Osteocyte (in vitro differentiated cells): Measurements from ENCODE around the gene PIK3R3. TPM values are rescaled to one million over a fixed set of nuclear protein-coding genes. Genes with fewer than 3 reads are reported as not detected.

Experiments
- DNase-seq: peaks from one replicate; pipeline ENCODE4 v3.0.0; 2021; ENCODE audit warnings: mixed read lengths; ENCODE audit not compliant: unreplicated experiment; ENCODE audit errors: extremely low spot score
- H3K27ac Mint-ChIP-seq: one replicate; pipeline ENCODE4 v1.8.0; 2021; ENCODE audit warnings: mild to moderate bottlenecking, mixed read lengths; ENCODE audit not compliant: unreplicated experiment
- H3K27me3 Mint-ChIP-seq: one replicate; pipeline ENCODE4 v1.8.0; 2021; ENCODE audit warnings: mixed read lengths; ENCODE audit not compliant: unreplicated experiment
- H3K36me3 Mint-ChIP-seq: one replicate; pipeline ENCODE4 v1.8.0; 2021; ENCODE audit warnings: mixed read lengths; ENCODE audit not compliant: unreplicated experiment
- H3K4me1 Mint-ChIP-seq: one replicate; pipeline ENCODE4 v1.8.0; 2021; ENCODE audit warnings: mixed read lengths; ENCODE audit not compliant: unreplicated experiment
- H3K4me3 Mint-ChIP-seq: one replicate; pipeline ENCODE4 v1.8.0; 2021; ENCODE audit warnings: mild to moderate bottlenecking, moderate library complexity, mixed read lengths; ENCODE audit not compliant: unreplicated experiment
- H3K9me3 Mint-ChIP-seq: one replicate; pipeline ENCODE4 v1.8.0; 2021; ENCODE audit warnings: mixed read lengths; ENCODE audit not compliant: unreplicated experiment
- CTCF ChIP-seq: fragments of 200-600 bp; sonication (generic); IDR thresholded peaks from 2 replicates; pipeline ENCODE4 v1.5.0; 2021; ENCODE audit warnings: antibody characterized with exemption, mild to moderate bottlenecking, moderate library complexity
- total RNA-seq: library from RNA; stranded (reverse); gene quantifications from 2 replicates; pipeline ENCODE4 v1.2.1, GENCODE V29; 2021

The PIK3R3 gene
- total RNA-seq, 1 donor from 2014 or later = 33.2 TPM

DNA sequence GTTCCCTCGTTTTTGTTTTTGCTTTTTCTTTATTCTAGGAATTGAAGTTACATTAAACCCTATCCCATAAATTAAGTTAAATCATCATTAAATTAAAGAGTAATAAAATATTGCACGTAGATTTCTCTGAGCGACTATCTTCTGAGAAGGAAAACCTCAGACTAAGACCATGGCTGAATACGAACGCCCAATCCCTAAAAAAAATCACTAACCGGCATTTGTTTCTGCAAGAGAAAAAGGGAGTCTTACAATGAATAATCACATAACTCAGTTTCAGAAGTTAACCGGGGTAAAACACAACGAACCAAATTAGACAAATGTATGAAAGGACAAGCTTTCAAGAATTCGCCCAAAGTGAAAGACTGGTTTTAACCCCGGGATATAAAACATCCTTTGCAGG lies 1.3 kb downstream of the PIK3R3 start:
- Mint-ChIP-seq H3K27me3 (no peaks in the 10 kb centered on the region), H3K27ac (peak overlapping the region; percentile 100), H3K36me3 (no peaks in the 10 kb centered on the region), H3K4me1 (peaks cover 52% of the 10 kb centered on the region), H3K4me3 (peak overlapping the region; percentile 92), H3K9me3 (no peaks in the 10 kb centered on the region)
- TF ChIP-seq CTCF = no peak
- no peak for DNase-seq

GRCh38 chr1:46130606-46131005 lies 1.8 kb downstream of the PIK3R3 start:
- no peak for DNase-seq
- H3K27me3 Mint-ChIP-seq = no peaks in the 10 kb centered on the region
- no peak for TF ChIP-seq CTCF
- H3K27ac Mint-ChIP-seq = peak overlapping the region; percentile 100
- H3K4me3 Mint-ChIP-seq = peak overlapping the region; percentile 92
- no peaks in the 10 kb centered on the region for H3K36me3 Mint-ChIP-seq
- H3K4me1 Mint-ChIP-seq = peaks cover 53% of the 10 kb centered on the region
- H3K9me3 Mint-ChIP-seq = no peaks in the 10 kb centered on the region

DNA sequence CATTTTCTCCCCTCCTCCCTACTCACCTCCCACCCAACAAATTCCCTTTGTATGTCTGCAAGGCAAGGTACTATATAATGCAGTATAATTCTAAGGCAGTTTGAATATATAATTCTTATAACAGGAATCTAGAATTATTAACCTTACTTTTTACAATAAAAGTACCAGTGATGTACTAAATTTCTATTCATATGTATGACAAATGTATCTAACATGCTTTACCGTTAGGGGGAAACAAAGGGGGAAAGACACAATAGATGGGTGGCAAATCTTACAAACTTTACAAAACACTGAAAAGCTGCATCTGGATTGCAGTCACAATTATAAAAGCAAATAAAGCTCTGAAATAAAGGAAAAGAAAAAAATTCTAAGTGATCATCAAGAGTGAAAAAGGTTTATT lies 2.3 kb downstream of the PIK3R3 start:
- H3K36me3 Mint-ChIP-seq = no peaks in the 10 kb centered on the region
- peak overlapping the region; percentile 100 for H3K27ac Mint-ChIP-seq
- TF ChIP-seq CTCF = no peak
- H3K9me3 Mint-ChIP-seq = no peaks in the 10 kb centered on the region
- no peaks in the 10 kb centered on the region for H3K27me3 Mint-ChIP-seq
- H3K4me1 Mint-ChIP-seq = peaks cover 48% of the 10 kb centered on the region
- H3K4me3 Mint-ChIP-seq = peak overlapping the region; percentile 92
- DNase-seq = no peak

DNA sequence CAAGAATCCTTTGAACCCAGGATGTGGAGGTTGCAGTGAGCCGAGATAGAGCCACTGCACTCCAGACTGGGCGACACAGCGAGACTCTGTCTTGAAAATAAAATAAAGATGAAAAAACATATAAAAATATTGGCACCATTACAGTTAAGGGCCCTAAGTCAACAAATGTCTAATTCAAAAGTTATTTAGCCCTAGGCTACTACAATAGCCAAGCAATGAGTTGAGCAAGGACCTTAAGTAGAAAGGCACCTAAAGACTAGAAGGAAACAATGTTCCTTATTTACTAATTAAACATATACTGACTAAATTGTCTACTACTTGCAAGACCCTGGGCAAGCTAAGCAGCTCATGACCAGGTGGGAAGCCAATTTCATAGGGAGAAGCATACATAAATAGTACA lies 4.1 kb downstream of the PIK3R3 start:
- Mint-ChIP-seq H3K27ac (peak overlapping the region; percentile 63), H3K4me1 (peaks cover 31% of the 10 kb centered on the region), H3K36me3 (no peaks in the 10 kb centered on the region), H3K4me3 (peak overlapping the region; percentile 92), H3K9me3 (no peaks in the 10 kb centered on the region), H3K27me3 (no peaks in the 10 kb centered on the region)
- no peak for TF ChIP-seq CTCF
- DNase-seq = no peak

DNA sequence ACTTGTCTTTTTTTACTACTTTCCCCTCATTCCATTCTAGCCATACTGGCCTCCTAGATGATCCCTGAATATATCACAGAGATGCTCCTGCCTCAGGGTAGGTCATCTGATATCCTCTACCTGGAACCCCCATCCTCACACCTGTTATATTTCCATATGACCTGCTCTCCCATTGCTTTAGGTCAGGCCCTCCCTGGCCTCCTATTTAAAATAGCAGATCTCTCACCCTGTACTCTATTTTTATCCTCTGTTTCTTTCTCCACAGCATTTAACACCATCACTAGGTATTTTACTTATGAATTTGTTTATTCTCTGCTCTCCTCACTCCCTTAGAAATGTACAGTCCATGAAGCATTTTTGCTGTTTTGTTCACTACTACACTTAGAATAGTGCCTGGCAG lies 13.6 kb downstream of the PIK3R3 start:
- Mint-ChIP-seq H3K27ac (no peak overlapping the region), H3K27me3 (no peaks in the 10 kb centered on the region), H3K9me3 (no peaks in the 10 kb centered on the region), H3K4me3 (no peak overlapping the region), H3K36me3 (no peaks in the 10 kb centered on the region), H3K4me1 (peaks cover 16% of the 10 kb centered on the region)
- no peak for DNase-seq
- no peak for TF ChIP-seq CTCF
